Epithelial cell of alveolus of lung (primary cell): ENCODE data around the gene BUB1. TPM values are rescaled to one million over a fixed set of nuclear protein-coding genes. Genes with fewer than 3 reads are reported as not detected.

Experiments used
- total RNA-seq: library from RNA; depleted of rRNA; stranded (reverse); fragments of >200 nt; gene quantifications from 2 replicates; pipeline ENCODE4 v1.2.1, GENCODE V29; 2015

The BUB1 gene
- total RNA-seq = 11.1 and 31.0 TPM in 2 replicates

DNA sequence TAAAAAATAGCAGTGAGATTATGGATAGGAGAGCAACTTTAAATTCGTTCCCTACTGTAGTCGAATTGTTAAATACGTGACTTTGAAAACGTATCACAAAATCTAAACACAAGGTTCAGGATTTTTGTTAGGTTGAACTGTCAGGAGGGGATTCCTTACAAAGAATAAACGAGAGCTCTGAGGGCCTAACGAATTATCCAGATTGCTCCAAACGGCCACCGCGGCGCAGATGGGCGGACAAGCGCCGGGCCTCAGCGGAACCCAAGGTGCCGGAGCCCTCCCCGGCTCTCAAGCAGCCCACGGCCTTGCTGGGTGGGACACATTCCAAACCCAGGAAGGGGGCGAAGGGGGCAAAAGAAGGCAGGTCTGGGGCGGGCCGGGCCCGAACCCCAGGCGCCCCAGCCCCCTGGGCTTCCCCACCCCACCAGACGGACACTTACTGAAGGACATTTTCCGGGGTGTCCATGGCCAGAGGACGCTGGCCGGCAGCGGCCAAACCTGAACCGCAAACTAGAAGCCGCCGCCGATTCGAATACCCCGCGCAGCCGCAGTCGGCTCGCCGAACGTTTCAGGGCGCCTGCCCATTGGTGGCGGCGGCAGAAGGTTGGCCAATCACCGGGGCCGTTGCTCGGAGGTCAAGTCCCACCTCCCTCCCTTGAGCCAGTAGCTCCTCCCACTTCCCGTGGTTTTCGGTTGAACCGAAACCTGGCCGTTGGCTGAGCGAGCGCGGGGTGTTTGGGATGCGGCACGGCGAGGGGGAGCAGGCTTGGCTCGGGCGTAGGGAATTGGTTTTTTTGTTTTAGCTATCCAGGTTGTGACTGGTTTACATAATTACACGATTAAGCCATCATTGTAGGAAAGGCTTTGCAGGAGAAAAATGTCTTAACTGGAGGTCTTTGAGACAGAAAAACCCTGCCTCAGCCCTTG is at the start of gene BUB1:
Gene BUB1 (minus strand): TSS at position 534 of the 927 bp plus-strand sequence. CDS start 68 bp downstream, at position 466.

Other genes starting within 250 kb of the BUB1 start
- 1.3 TPM in 1 of 2 replicates, not detected in the other for gene LIMS4, start 205.2 kb downstream of the BUB1 start, total RNA-seq
- 11.9 and 19.5 TPM in 2 replicates for gene RGPD6, start 100.8 kb downstream of the BUB1 start, total RNA-seq
- not detected in 2 replicates for gene ACOXL, start 54.5 kb upstream of the BUB1 start, total RNA-seq